K562 (cell line): Measurements from ENCODE around the gene TMEM60. TPM values are rescaled to one million over a fixed set of nuclear protein-coding genes. Genes with fewer than 3 reads are reported as not detected.

Experiments used
- BRCA1 ChIP-seq, 2 experiments: fragments of 450-650 bp in 1 of 2; sonication (generic) in 1 of 2; formaldehyde crosslinking in 1 of 2; IDR thresholded peaks; 2 replicates each; pipeline versions ENCODE4 v1.5.0 to v1.6.1; 2017 to 2020; ENCODE audit warnings: mild to moderate bottlenecking in 1 of 2, missing genetic modification reagents in 1 of 2
- ETS2 ChIP-seq: IDR thresholded peaks from 2 replicates; pipeline ENCODE4 v1.6.1; 2016; ENCODE audit warnings: borderline replicate concordance, missing genetic modification characterization, mild to moderate bottlenecking, moderate library complexity, missing compliant biosample characterization; ENCODE audit not compliant: poor library complexity, severe bottlenecking
- ETV5 ChIP-seq: sonication (generic); formaldehyde crosslinking; IDR thresholded peaks from 2 replicates; pipeline ENCODE4 v1.4.0; 2020; ENCODE audit warnings: low read depth, mild to moderate bottlenecking, missing genetic modification reagents
- NR2C1 ChIP-seq, 2 experiments: fragments of 450-650 bp; IDR thresholded peaks; 2 replicates each; pipeline ENCODE4 v1.6.1; 2017; ENCODE audit warnings: mild to moderate bottlenecking in 2 of 2, antibody characterized with exemption in 1 of 2, inconsistent platforms in 1 of 2, missing compliant biosample characterization in 1 of 2, missing genetic modification characterization in 1 of 2
- REST ChIP-seq, 2 experiments: fragments of 450-650 bp; formaldehyde crosslinking in 1 of 2; IDR thresholded peaks; 2 replicates each; pipeline versions ENCODE4 v1.4.0 to v1.6.1; 2014 to 2020; ENCODE audit warnings: mild to moderate bottlenecking in 2 of 2, borderline replicate concordance in 1 of 2, low read depth in 1 of 2
- polyA plus RNA-seq, 8 experiments: library from polyadenylated mRNA; depleted of rRNA in 4 of 8; stranded (reverse) in 5 of 8; unstranded in 3 of 8; fragments of >200 nt; fragmentation: Nextera tagmentation in 2 of 8; fragmentation: Illumina TruSeq in 1 of 8; extraction: Ambion mirVana in 2 of 8; extraction: Trizol in 1 of 8; gene quantifications; 2 replicates each; pipeline versions ENCODE4 v1.2.1 to v1.2.3, GENCODE V29; 2011 to 2014; ENCODE audit warnings: inconsistent platforms in 1 of 8, missing spikeins in 1 of 8
- total RNA-seq, 7 experiments: library from RNA; depleted of rRNA in 6 of 7; stranded (reverse); fragments of >200 nt in 6 of 7; fragmentation: Illumina TruSeq in 2 of 7; extraction: Trizol in 2 of 7; gene quantifications; 2 replicates each; pipeline versions ENCODE4 v1.2.1 to v1.2.3, GENCODE V29; 2011 to 2021; ENCODE audit warnings: low replicate concordance in 1 of 7

Gene TMEM60
- total and polyA plus RNA-seq, 9 of the 15 experiments (the other 6 are each of a cell fraction or from before 2014, with no cell fraction given) = 12.5 to 140 (median 38.4) TPM

GRCh38 chr7:77783111-77783510, 15.1 kb downstream of the TMEM60 start (continued):
- TF ChIP-seq ETS2 (no peak), REST (IDR thresholded peaks at IDR 0.05; ENCODE audit: borderline replicate concordance) (no peak), REST (CRISPR knock-in tag; IDR thresholded peaks at IDR 0.05; ENCODE audit: low read depth) (no peak), ETV5 (CRISPR knock-in tag) (no peak), BRCA1 (IDR thresholded peaks at IDR 0.05) (no peak), BRCA1 (CRISPR knock-in tag; IDR thresholded peaks at IDR 0.05) (no peak), NR2C1 (IDR thresholded peaks at IDR 0.05) (no peak), NR2C1 (tag; IDR thresholded peaks at IDR 0.05) (no peak)
